ENCODE measurements around the gene TMEM129. TPM values are rescaled to one million over a fixed set of nuclear protein-coding genes. Genes with fewer than 3 reads are reported as not detected.

Gene TMEM129
- total RNA-seq, 4 donors from 2014 or later: 64.8 to 138 (median 106) TPM

DNA sequence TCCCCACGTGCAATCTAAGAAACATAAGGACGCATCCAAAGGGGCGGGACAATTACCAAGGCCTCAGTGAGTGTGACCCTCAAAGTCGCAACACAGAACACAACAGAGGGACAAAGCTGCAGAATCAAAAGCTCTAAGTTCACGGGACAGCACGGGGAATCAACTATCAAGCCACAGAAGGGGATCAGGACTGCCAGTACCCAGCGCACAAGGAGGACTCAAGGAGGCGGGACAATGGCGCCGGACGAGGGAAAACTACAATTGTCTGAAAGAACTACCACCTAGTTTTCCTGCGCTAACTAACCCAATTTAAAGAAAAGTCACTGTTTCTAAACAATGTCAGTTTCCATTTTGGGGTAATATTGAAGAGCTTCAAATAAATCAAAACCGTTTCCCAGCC is 38.3 kb downstream of the TMEM129 start:
- Histone ChIP-seq H3K27me3 (no peaks in the 10 kb centered on the region), H3K27ac (peak overlapping the region; percentile 61 to 92 (median 84)), H3K4me1 (peaks cover 0 to 13% of the 10 kb centered on the region in 2 donors), H3K4me3 (replicated peaks in 1 of 3) (peak overlapping the region in 2 of 3 donors; percentile 3 to 74), H3K36me3 (no peaks in the 10 kb centered on the region), H3K9me3 (no peaks in the 10 kb centered on the region)
- TF ChIP-seq CTCF (IDR thresholded peaks at IDR 0.05): no peak
- TF ChIP-seq POLR2A (IDR thresholded peaks at IDR 0.05): no peak
- peak; percentile 19 to 35 for DNase-seq
- intact Hi-C loops (cut with DNase I): no loop called here
- 74% methylated on average over 13 of the region's 13 CpGs for WGBS, 2 donors

- Histone ChIP-seq H3K36me3 (no peaks in the 10 kb centered on the region), H3K4me1 (peaks cover 0 to 8% of the 10 kb centered on the region in 2 donors), H3K9me3 (no peaks in the 10 kb centered on the region), H3K27ac (no peak overlapping the region), H3K4me3 (replicated peaks in 1 of 3) (no peak overlapping the region), H3K27me3 (no peaks in the 10 kb centered on the region)
- intact Hi-C loops (cut with DNase I): no loop called here
- 78 to 81% methylated on average over 5 of the region's 5 CpGs for WGBS, 2 donors
- TF ChIP-seq POLR2A (IDR thresholded peaks at IDR 0.05): no peak
- no peak for TF ChIP-seq CTCF (IDR thresholded peaks at IDR 0.05)
- no peak for DNase-seq
Observed at GRCh38 chr4:1678244-1678643, 42.9 kb downstream of the TMEM129 start.

DNA sequence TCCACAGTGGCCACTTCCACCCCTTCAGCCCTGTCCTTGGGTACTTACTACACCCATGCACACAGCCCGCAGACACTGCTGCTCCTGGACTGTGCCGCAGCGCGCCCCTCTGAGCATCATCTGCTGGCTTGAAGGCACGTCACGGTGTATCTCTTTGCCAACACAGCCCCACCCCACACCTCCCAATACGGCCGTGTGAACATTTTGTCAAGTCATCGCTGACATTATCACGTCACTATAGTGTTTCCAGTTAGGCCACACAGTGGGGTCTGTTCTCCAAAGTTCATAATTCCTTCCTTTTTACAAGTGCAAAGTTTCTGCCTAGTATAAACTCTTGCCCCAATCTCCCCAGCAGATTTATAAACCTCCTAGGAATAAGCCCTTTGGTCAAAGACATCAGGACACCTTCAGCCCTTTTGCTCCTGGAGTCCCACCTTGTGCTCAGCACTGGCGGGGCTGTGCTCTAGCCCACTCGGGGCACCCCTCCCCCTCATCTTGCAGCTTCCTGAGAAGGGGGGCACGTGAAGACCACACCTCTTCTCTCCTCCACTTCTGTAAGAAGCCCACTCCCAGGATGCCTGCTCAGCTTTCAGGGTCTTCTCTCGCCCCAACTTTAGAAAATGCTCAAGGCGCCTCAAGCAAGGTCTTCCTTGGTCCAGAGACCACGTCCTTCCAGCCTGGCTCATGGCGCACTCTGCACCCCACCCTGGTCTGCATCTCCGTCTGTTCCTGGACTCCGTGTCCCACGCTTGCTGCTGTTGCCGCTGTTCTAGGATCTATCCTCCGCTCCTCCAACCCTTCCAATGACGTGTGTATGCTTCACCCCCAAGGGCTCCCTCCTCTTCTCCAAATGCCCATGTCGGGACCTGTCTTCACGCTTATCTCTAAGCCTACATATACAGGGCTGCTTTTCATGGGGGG is 44.3 kb downstream of the TMEM129 start:
- H3K4me3 ChIP-seq (replicated peaks in 1 of 3): no peak overlapping the region
- H3K36me3 ChIP-seq: no peaks in the 10 kb centered on the region
- H3K27me3 ChIP-seq: no peaks in the 10 kb centered on the region
- H3K27ac ChIP-seq: no peak overlapping the region
- no peak for DNase-seq
- TF ChIP-seq POLR2A (IDR thresholded peaks at IDR 0.05) (no peak), CTCF (IDR thresholded peaks at IDR 0.05) (no peak)
- intact Hi-C loops (cut with DNase I): no loop called here
- WGBS, 2 donors: 87 to 88% methylated on average over 21 to 24 of the region's 25 CpGs
- no peaks in the 10 kb centered on the region for H3K9me3 ChIP-seq
- no peaks in the 10 kb centered on the region for H3K4me1 ChIP-seq

- intact Hi-C loops (cut with DNase I): no loop called here
- no peak for DNase-seq
- H3K4me1 ChIP-seq: no peaks in the 10 kb centered on the region
- no peak overlapping the region for H3K27ac ChIP-seq
- 78 to 84% methylated on average over 10 of the region's 10 CpGs for WGBS, 2 donors
- H3K4me3 ChIP-seq (replicated peaks in 1 of 3): no peak overlapping the region
- H3K36me3 ChIP-seq: no peaks in the 10 kb centered on the region
- no peaks in the 10 kb centered on the region for H3K27me3 ChIP-seq
- TF ChIP-seq CTCF (IDR thresholded peaks at IDR 0.05) (no peak), POLR2A (IDR thresholded peaks at IDR 0.05) (no peak)
- no peaks in the 10 kb centered on the region for H3K9me3 ChIP-seq
Observed at GRCh38 chr4:1675802-1676137, 45.4 kb downstream of the TMEM129 start.

DNA sequence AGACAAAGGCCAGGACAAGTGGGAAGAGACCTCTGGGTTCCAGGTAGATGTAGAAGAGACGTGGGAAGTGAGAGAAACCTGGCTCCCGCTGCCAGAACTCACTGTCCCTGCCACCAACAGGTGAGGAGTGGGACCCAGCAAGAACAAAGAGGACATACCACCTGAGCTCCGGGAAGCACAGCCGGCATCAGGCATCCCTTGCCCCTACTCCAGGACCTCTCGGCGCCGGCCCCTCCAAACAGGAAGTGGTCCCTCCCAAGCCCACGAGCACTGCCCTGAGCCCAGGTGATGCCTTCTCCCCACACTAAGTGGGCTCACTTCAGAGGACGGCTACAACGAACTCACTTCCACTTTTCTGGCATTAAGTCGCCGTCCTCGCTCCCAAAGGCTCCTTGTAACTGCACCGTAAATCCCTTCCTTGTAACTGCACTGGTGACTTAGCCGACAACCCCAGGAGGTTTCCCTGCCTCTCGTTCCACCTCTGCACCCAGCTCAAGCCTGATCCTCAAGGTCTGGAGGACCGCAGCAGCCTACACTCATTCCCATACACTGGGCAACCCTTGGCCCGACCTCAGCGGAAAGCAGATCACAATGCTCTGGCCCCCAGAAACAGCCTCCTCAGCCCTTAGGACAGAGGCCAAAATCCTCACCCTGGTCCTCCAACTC is 45.9 kb downstream of the TMEM129 start:
- no peak for DNase-seq

More for the DNA sequence above, 45.9 kb downstream of the TMEM129 start:
- Histone ChIP-seq H3K4me3 (replicated peaks in 1 of 3) (no peak overlapping the region), H3K36me3 (no peaks in the 10 kb centered on the region), H3K27ac (no peak overlapping the region), H3K27me3 (no peaks in the 10 kb centered on the region), H3K9me3 (no peaks in the 10 kb centered on the region), H3K4me1 (no peaks in the 10 kb centered on the region)
- WGBS, 2 donors: 80 to 82% methylated on average over 19 of the region's 19 CpGs
- no peak for TF ChIP-seq POLR2A (IDR thresholded peaks at IDR 0.05)
- TF ChIP-seq CTCF (IDR thresholded peaks at IDR 0.05): no peak
- intact Hi-C loops (cut with DNase I): no loop called here
